B cell (primary cell): ENCODE data around the gene SPDYE18. TPM values are rescaled to one million over a fixed set of nuclear protein-coding genes. Genes with fewer than 3 reads are reported as not detected.
"Not testable (repeated sequence)": the region's sequence is repeated elsewhere in the genome, so short reads cannot be mapped to it uniquely, and the experiment has no call there.

ENCODE experiments used
- ATAC-seq: fragments of 200-7000 bp; cut with Tn5 transposase; one replicate; pipeline ENCODE4 v1.10.0; 2021; ENCODE audit warnings: low read depth, mild to moderate bottlenecking, moderate number of reproducible peaks, moderate library complexity
- CTCF ChIA-PET: fragments of 350-600 bp; sonication (Branson Sonifier 250); formaldehyde crosslinking; loops from one replicate; lab custom pipeline; 2021; ENCODE audit warnings: antibody characterized with exemption, inconsistent platforms; lab: Charles Lee
- POLR2A ChIA-PET: fragments of 350-600 bp; sonication (Branson Sonifier 250); formaldehyde crosslinking; loops from one replicate; lab custom pipeline; 2021; ENCODE audit warnings: antibody characterized with exemption; lab: Charles Lee
- DNase-seq: peaks from one replicate; pipeline ENCODE4 v3.0.0; 2013
- H2AFZ ChIP-seq: 2 replicates; pipeline ENCODE4 v1.6.1; 2012; ENCODE audit warnings: mild to moderate bottlenecking, low read depth, low read length; ENCODE audit not compliant: insufficient read depth, poor library complexity, severe bottlenecking
- H3K27ac ChIP-seq, 2 donors: 1 replicate in 1 of 2; 2 replicates in 1 of 2; pipeline ENCODE4 v1.5.1; 2012 to 2013; ENCODE audit warnings: low read length in 2 of 2, mild to moderate bottlenecking in 2 of 2, moderate library complexity in 1 of 2
- H3K27me3 ChIP-seq, 4 experiments: fragments of 200-600 bp in 1 of 4; sonication (generic) in 1 of 4; replicated peaks in 1 of 4; 1 replicate in 2 of 4; 2 replicates in 2 of 4; pipeline versions ENCODE4 v1.6.1 to v1.7.0; 2013 to 2016; ENCODE audit warnings: low read length in 3 of 4, mild to moderate bottlenecking in 2 of 4, mixed read lengths in 1 of 4, moderate library complexity in 1 of 4; ENCODE audit not compliant: insufficient read depth in 4 of 4, control insufficient read depth in 3 of 4; ENCODE audit errors: control extremely low read depth in 1 of 4
- H3K36me3 ChIP-seq, 2 experiments: replicated peaks in 1 of 2; 1 replicate in 1 of 2; 2 replicates in 1 of 2; pipeline versions ENCODE4 v1.6.1 to v1.7.1; 2013; ENCODE audit warnings: low read length in 1 of 2; ENCODE audit not compliant: insufficient read depth in 2 of 2, control insufficient read depth in 1 of 2; ENCODE audit errors: control extremely low read depth in 1 of 2, extremely low read depth in 1 of 2
- H3K4me1 ChIP-seq, 2 donors: fragments of 200-600 bp in 1 of 2; sonication (generic) in 1 of 2; 1 replicate in 1 of 2; 2 replicates in 1 of 2; pipeline versions ENCODE4 v1.5.1 to v1.6.1; 2013 to 2017; ENCODE audit warnings: low read length in 2 of 2; ENCODE audit not compliant: control insufficient read depth in 2 of 2, insufficient read depth in 2 of 2
- H3K4me2 ChIP-seq: replicated peaks from 2 replicates; pipeline ENCODE3; 2012; ENCODE audit warnings: mild to moderate bottlenecking, low read depth, low read length; ENCODE audit not compliant: poor library complexity, severe bottlenecking
- H3K4me3 ChIP-seq, 5 experiments: fragments of 200-600 bp in 1 of 5; sonication (generic) in 1 of 5; 1 replicate in 3 of 5; 2 replicates in 2 of 5; pipeline versions ENCODE4 v1.5.1 to v1.7.0; 2011 to 2016; ENCODE audit warnings: low read length in 4 of 5, mild to moderate bottlenecking in 4 of 5, low read depth in 2 of 5, control low read depth in 1 of 5, moderate library complexity in 1 of 5; ENCODE audit not compliant: insufficient read depth in 1 of 5; ENCODE audit errors: control extremely low read depth in 1 of 5, extremely low read depth in 1 of 5
- H3K79me2 ChIP-seq: fragments of 200-600 bp; sonication (generic); one replicate; pipeline ENCODE4 v1.6.0; 2016; ENCODE audit warnings: low read length; ENCODE audit not compliant: control insufficient read depth, insufficient read depth
- H3K9ac ChIP-seq: fragments of 200-600 bp; sonication (generic); 2 replicates; pipeline ENCODE4 v1.6.1; 2017; ENCODE audit warnings: mild to moderate bottlenecking, low read length, moderate library complexity
- H3K9me3 ChIP-seq, 3 donors: one replicate each; pipeline versions ENCODE4 v1.6.1 to v1.7.1; 2013; ENCODE audit warnings: low read length in 2 of 3; ENCODE audit not compliant: control insufficient read depth in 2 of 3, insufficient read depth in 1 of 3; ENCODE audit errors: control extremely low read depth in 1 of 3
- H4K20me1 ChIP-seq: 2 replicates; pipeline ENCODE4 v1.6.0; 2012; ENCODE audit warnings: mild to moderate bottlenecking, low read length; ENCODE audit not compliant: insufficient read depth, control insufficient read depth, poor library complexity, severe bottlenecking
- H3K27ac Mint-ChIP-seq: one replicate; pipeline ENCODE4 v1.8.0; 2021; ENCODE audit warnings: mixed read lengths
- H3K27me3 Mint-ChIP-seq: one replicate; pipeline ENCODE4 v1.8.0; 2021; ENCODE audit warnings: mixed read lengths
- H3K4me1 Mint-ChIP-seq: one replicate; pipeline ENCODE4 v1.8.0; 2021; ENCODE audit warnings: mixed read lengths
- H3K4me3 Mint-ChIP-seq: one replicate; pipeline ENCODE4 v1.8.0; 2021; ENCODE audit warnings: mixed read lengths
- H3K9me3 Mint-ChIP-seq: one replicate; pipeline ENCODE4 v1.8.0; 2022; ENCODE audit warnings: mixed read lengths; ENCODE audit not compliant: insufficient read depth
- WGBS: methylation state at CpG from one replicate; pipeline ENCODE4 v1.1.5; 2013; ENCODE audit warnings: missing lambda C conversion rate; ENCODE audit not compliant: insufficient coverage; 5-methylcytosine and 5-hydroxymethylcytosine counted together
- intact Hi-C: fragments of 100-400 bp; cut with micrococcal nuclease; formaldehyde crosslinking; loops from one replicate; pipeline ENCODE4 v1.10.0; 2022
- polyA plus RNA-seq: library from polyadenylated mRNA; depleted of rRNA; stranded (reverse); fragments of >200 nt; gene quantifications from 2 replicates; pipeline ENCODE4 v1.2.3, GENCODE V29; 2012
- total RNA-seq, 2 donors: library from RNA; stranded (reverse); fragments of 120-200 nt in 1 of 2; gene quantifications; 1 replicate in 1 of 2; 2 replicates in 1 of 2; pipeline versions ENCODE4 v1.2.3 to v1.2.4, GENCODE V29; 2013 to 2022

The SPDYE18 gene
- total and polyA plus RNA-seq, 2 donors (not counting 1 experiment from before 2014, with no cell fraction given): 2.0 to 2.2 TPM

DNA sequence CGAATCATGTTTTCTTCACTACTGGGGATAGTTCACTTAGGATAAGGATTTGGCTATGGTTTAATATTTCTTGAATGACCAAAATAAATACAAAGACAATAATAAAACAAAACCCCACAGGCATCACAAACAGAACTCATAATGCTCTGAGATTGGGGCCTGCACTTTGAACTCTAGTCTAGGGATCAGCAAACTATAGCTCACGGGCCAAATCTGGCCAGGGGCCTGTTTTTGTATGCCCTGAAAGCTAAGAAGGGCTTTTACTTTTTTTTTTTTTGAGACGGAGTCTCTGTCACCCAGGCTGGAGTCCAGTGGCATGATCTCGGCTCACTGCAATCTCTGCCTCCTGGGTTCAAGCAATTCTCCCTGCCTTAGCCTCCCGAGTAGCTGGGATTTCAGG lies 14.7 kb upstream of the SPDYE18 start:
- H3K27me3 ChIP-seq, POLR2A ChIA-PET, CTCF ChIA-PET, DNase-seq, H2AFZ ChIP-seq, H4K20me1 ChIP-seq, H3K4me3 Mint-ChIP-seq, H3K27me3 Mint-ChIP-seq, H3K27ac ChIP-seq, H3K9ac ChIP-seq, H3K4me2 ChIP-seq, H3K9me3 ChIP-seq, intact Hi-C loops, H3K9me3 Mint-ChIP-seq, H3K4me1 ChIP-seq, H3K27ac Mint-ChIP-seq, H3K36me3 ChIP-seq, H3K79me2 ChIP-seq, ATAC-seq, H3K4me3 ChIP-seq, H3K4me1 Mint-ChIP-seq: not testable (repeated sequence)
- no CpG with 5 or more reads among the region's 5 CpGs for WGBS

GRCh38 chr7:77074786-77075396 lies 12.5 kb upstream of the SPDYE18 start:
- H3K4me1 ChIP-seq, DNase-seq, H3K36me3 ChIP-seq, H3K4me3 ChIP-seq, CTCF ChIA-PET, H3K27ac Mint-ChIP-seq, H3K27me3 ChIP-seq, H3K9me3 ChIP-seq, H3K9ac ChIP-seq, H4K20me1 ChIP-seq, POLR2A ChIA-PET, H3K4me2 ChIP-seq, H3K4me3 Mint-ChIP-seq, H3K27ac ChIP-seq, H3K27me3 Mint-ChIP-seq, ATAC-seq, H3K4me1 Mint-ChIP-seq, H2AFZ ChIP-seq, intact Hi-C loops, H3K9me3 Mint-ChIP-seq, H3K79me2 ChIP-seq: not testable (repeated sequence)
- no CpG with 5 or more reads among the region's 6 CpGs for WGBS

DNA sequence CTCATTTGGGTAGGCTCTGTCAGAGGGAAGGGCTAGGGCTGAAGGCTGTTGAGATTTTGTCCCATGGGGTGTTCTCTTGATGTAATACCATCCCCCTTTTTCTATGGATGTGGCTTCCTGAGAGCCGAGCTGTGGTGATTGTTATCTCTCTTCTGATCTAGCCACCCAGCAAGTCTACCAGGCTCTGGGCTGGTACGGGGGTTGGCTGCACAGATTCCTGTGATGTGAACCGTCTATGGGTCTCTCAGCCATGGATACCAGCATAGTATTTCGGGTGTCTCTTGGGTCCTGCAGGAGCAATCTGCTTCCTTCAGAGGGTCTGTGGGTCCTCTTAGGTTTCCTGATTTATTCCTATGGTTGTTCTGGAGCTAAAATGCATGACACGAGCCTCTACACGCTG lies 8.8 kb upstream of the SPDYE18 start:
- H3K27ac ChIP-seq, H3K27me3 Mint-ChIP-seq, H3K27me3 ChIP-seq, H3K4me3 Mint-ChIP-seq, H3K27ac Mint-ChIP-seq, H4K20me1 ChIP-seq, H3K9ac ChIP-seq, H3K4me2 ChIP-seq, H3K36me3 ChIP-seq, H3K79me2 ChIP-seq, H3K9me3 ChIP-seq, H3K9me3 Mint-ChIP-seq, CTCF ChIA-PET, POLR2A ChIA-PET, intact Hi-C loops, H3K4me1 ChIP-seq, H2AFZ ChIP-seq, DNase-seq, H3K4me3 ChIP-seq, ATAC-seq: not testable (repeated sequence)
- WGBS: 100% methylated on average over 3 of the region's 6 CpGs
- H3K4me1 Mint-ChIP-seq: peaks cover 11% of the 10 kb centered on the region

GRCh38 chr7:77065869-77066268 lies 3.5 kb upstream of the SPDYE18 start:
- peaks cover 11% of the 10 kb centered on the region for H3K4me1 Mint-ChIP-seq
- H3K36me3 ChIP-seq, H3K27me3 Mint-ChIP-seq, H3K9ac ChIP-seq, H3K27ac Mint-ChIP-seq, H3K4me3 Mint-ChIP-seq, H3K4me1 ChIP-seq, H3K4me2 ChIP-seq, ATAC-seq, H3K27ac ChIP-seq, CTCF ChIA-PET, H3K9me3 ChIP-seq, DNase-seq, intact Hi-C loops, H3K27me3 ChIP-seq, H3K9me3 Mint-ChIP-seq, POLR2A ChIA-PET, H2AFZ ChIP-seq, H3K79me2 ChIP-seq, H4K20me1 ChIP-seq, H3K4me3 ChIP-seq: not testable (repeated sequence)
- WGBS: 100% methylated on average over 1 of the region's 7 CpGs
